HUES64 (cell line): ENCODE data around the gene ASPSCR1.

ENCODE experiments used
- H3K27ac ChIP-seq: 2 replicates; pipeline ENCODE4 v1.7.0; 2013; ENCODE audit warnings: low read depth, low read length, inconsistent platforms
- H3K27me3 ChIP-seq: 2 replicates; pipeline ENCODE4 v1.6.1; 2013; ENCODE audit warnings: mild to moderate bottlenecking, low read length; ENCODE audit not compliant: insufficient read depth
- H3K36me3 ChIP-seq: 2 replicates; pipeline ENCODE4 v1.6.1; 2013; ENCODE audit warnings: mild to moderate bottlenecking, low read length; ENCODE audit not compliant: insufficient read depth
- H3K4me1 ChIP-seq: 2 replicates; pipeline ENCODE4 v1.6.1; 2013; ENCODE audit warnings: mild to moderate bottlenecking, low read length, moderate library complexity; ENCODE audit not compliant: insufficient read depth
- H3K4me3 ChIP-seq: 2 replicates; pipeline ENCODE4 v1.5.1; 2013; ENCODE audit warnings: mild to moderate bottlenecking, low read length, moderate library complexity
- H3K9ac ChIP-seq: 2 replicates; pipeline ENCODE4 v1.6.1; 2013; ENCODE audit warnings: mild to moderate bottlenecking, low read depth, low read length
- H3K9me3 ChIP-seq: 2 replicates; pipeline ENCODE4 v1.6.1; 2013; ENCODE audit warnings: low read depth, low read length; ENCODE audit not compliant: insufficient read depth
- WGBS: fragments of 150-250, 120-280 bp; methylation state at CpG from one replicate; pipeline ENCODE4 v1.1.7; 2013; ENCODE audit warnings: missing lambda C conversion rate; 5-methylcytosine and 5-hydroxymethylcytosine counted together

ASPSCR1 gene

DNA sequence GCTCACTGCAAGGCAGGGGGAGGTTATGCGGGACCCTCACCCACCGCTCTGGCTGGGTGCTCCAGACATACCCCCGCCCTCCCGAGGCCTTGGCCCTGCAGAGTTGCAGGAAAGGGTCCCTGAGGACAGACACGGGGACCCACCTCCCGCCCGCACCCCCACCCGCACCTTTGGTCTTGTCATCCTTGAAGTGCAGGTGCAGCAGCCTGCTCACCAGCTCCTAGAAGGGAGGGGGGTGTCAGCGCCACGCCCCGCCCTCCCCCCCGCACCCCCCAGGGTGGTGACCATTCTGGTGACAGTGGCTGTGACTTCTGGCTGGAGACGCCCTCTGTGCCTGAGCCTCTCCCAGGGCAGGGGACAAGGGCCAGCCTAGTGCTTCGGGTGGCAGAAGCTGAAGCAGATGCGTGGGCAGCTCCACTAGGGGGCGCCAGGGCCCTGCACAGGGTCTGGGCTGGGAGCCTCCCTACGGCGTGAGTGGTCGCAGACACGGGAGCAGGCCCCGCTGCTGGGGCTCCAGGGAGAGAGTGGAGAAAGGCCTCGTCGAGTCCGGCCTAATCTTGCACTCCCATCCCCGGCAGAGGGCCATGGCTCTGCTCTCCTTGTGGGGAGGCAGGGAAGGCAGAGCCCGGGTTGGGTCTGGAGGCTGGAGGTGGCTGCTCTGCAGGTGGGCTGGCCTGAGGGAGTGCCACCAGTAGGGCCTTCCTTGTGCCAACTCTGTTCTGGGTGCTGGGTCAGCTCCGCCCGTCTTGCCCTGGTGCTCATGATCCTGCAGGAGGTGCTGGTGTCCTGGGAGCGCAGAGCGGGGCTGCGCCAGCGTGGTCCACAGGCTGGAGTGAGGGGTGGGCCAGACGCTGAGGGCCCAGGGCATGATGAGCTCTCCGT, 42.5 kb downstream of the ASPSCR1 start:
- no peak overlapping the region for H3K4me3 ChIP-seq
- no peaks in the 10 kb centered on the region for H3K9me3 ChIP-seq
- 0 out of 2 replicates have a peak, but pooled peaks cover 6% of the 10 kb centered on the region for H3K27me3 ChIP-seq
- 70% methylated on average over 34 of the region's 34 CpGs for WGBS
- H3K27ac ChIP-seq: no peak overlapping the region
- H3K4me1 ChIP-seq: peaks cover 6% of the 10 kb centered on the region; the same call in 1 of the 2 replicates
- H3K36me3 ChIP-seq: peaks cover 7% of the 10 kb centered on the region; the same call in 1 of the 2 replicates
- H3K9ac ChIP-seq: no peak overlapping the region

DNA sequence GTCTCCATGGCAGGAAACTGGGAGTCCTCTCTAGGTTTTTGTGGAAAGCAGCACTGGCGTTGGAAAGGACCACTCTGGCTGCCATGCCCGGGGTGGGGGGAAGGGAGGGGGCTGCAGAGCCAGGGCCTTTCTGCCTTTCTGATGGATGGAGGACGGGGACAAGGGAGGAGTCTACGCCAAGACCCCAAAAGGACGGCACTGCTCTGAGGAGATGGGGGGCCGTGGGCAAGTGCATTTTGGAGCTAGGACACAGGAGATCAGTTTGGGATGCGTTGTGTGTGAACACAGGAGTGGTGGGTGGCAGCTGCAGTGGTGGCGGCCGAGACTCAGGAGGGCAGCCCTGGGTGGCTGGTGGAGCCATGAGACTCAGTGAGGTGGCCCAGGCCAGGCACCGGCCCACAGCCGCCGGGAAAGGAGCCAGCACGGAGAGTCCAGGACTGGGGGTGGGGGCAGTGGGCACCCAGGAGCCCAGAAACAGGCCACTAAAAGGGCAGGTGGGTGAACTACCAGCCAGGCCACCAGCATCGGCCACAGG, 43.2 kb downstream of the ASPSCR1 start:
- 89% methylated on average over 14 of the region's 14 CpGs for WGBS
- H3K4me3 ChIP-seq: no peak overlapping the region

DNA sequence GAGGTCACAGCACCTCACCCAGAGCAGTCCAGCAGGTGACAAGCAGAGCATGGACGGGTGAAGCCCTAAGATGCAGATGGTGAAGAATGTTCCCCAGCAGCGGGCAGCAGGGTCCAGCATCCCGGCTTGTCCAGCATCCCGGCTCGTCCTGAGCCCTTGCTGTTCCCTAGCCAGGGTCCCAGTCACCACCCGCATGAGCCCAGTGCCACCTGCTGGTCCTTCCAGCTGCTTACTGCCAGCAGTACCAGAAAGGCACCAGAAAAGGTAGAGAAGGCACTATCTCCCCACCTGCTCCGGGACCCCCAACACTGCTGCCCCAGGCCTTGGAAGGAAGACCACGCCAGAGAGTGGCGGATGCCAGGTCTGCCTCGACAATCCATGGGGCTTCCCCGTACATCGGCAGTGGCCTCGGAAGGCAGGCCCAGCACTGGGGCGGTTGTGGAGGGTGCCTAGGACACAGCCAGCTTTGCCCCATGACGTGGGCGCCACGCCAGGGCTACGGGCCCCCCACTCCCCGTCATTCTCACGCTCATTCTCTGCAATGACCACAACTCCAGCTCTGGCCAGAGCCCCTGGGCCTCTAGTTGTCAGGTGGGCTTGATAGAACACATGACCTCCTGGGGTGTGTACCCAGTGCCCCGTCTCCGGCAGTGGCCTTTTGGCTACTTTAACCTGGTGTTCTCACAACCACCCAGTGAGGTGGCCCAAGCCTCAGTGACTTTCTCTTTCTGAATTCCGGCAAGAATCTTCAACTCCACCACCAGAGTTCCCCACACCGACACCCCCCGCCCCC, 43.9 kb downstream of the ASPSCR1 start:
- Histone ChIP-seq H3K36me3 (peaks cover 7% of the 10 kb centered on the region; the same call in 1 of the 2 replicates), H3K4me3 (peak overlapping the region; percentile 97), H3K9me3 (no peaks in the 10 kb centered on the region), H3K27ac (no peak overlapping the region), H3K27me3 (0 out of 2 replicates have a peak, but pooled peaks cover 6% of the 10 kb centered on the region), H3K4me1 (peaks cover 6% of the 10 kb centered on the region; the same call in 1 of the 2 replicates), H3K9ac (peak overlapping the region; percentile 90; the same call in 1 of the 2 replicates)
- WGBS: 86% methylated on average over 25 of the region's 25 CpGs

More for the DNA sequence above, 43.2 kb downstream of the ASPSCR1 start:
- peaks cover 7% of the 10 kb centered on the region; the same call in 1 of the 2 replicates for H3K36me3 ChIP-seq
- no peak overlapping the region for H3K9ac ChIP-seq
- H3K4me1 ChIP-seq: peaks cover 6% of the 10 kb centered on the region; the same call in 1 of the 2 replicates
- H3K9me3 ChIP-seq: no peaks in the 10 kb centered on the region
- H3K27me3 ChIP-seq: 0 out of 2 replicates have a peak, but pooled peaks cover 6% of the 10 kb centered on the region
- H3K27ac ChIP-seq: no peak overlapping the region

DNA sequence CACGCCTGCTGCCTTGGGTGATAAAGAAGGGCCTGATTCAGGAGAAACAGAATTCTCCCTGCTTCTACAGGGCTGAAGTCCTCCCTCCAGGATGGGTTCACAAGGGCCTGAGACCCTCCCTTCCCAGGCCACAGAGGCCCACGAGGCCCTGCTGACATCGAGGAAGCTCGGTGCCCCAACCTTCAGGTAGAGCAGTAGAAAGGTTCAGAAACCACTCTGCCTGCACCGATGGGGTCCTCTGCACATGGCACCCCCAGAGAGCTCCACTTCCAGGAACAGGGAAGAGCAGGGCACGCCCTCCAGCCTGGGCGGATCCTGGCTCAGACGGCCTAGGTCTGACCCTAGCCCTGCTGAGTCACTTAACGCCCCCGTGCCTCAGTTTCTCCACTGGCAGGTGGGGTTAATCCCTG, 44.5 kb downstream of the ASPSCR1 start:
- WGBS: 21% methylated on average over 10 of the region's 10 CpGs
- H3K27ac ChIP-seq: no peak overlapping the region

DNA sequence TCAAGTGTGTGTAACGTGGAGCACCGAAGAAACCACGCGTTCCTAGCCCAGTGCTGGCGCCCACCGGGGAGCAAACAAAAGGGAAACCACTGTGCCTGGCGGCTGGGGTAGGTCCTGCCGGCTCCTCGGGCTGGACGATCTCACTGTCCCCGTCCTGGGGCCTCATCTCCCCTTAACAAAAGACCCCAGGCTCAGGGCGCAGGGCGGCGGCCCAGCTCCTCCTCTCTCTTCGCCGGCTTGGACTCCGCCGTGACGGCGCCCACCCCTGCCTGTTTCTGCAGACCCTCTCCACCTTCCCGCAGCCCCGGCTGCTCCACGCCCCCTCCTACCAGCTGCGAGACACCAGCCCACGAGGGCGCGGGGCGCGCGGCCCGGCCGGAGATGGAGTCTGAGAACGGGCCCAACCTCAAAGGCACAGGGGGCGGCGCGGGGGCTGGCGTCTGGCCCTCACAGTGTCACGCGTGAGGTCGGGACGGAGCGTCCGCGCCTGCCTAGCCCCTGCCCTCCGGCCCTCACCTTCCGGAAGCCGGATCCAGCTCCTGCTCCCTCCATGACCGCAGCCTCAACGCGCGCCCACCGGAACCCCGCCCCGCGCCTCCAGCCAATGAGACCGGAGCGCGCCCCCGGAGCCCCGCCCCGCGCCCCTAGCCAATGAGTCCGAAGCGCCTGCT, 45.0 kb downstream of the ASPSCR1 start, which contains the start of gene CENPX:
Gene CENPX (minus strand): TSS at position 569 of the 671 bp plus-strand sequence. CDS start 17 bp downstream, at position 552.
- H3K4me3 ChIP-seq: peak within 1 kb of the TSS; percentile 97
- H3K27ac ChIP-seq: peak within 1 kb of the TSS; percentile 58; the same call in 1 of the 2 replicates
- no peaks in the 10 kb centered on the region for H3K9me3 ChIP-seq
- WGBS: under 1% methylated on average over 64 of the region's 64 CpGs
- H3K27me3 ChIP-seq: 0 out of 2 replicates have a peak, but pooled peaks cover 6% of the 10 kb centered on the region
- H3K4me1 ChIP-seq: peaks cover 6% of the 10 kb centered on the region; the same call in 1 of the 2 replicates
- H3K36me3 ChIP-seq: peaks cover 7% of the 10 kb centered on the region; the same call in 1 of the 2 replicates
- peak within 1 kb of the TSS; percentile 90 for H3K9ac ChIP-seq

More for the DNA sequence above, 44.5 kb downstream of the ASPSCR1 start:
- Histone ChIP-seq H3K9me3 (no peaks in the 10 kb centered on the region), H3K4me1 (peaks cover 6% of the 10 kb centered on the region; the same call in 1 of the 2 replicates), H3K9ac (peak overlapping the region; percentile 90), H3K27me3 (0 out of 2 replicates have a peak, but pooled peaks cover 6% of the 10 kb centered on the region), H3K4me3 (peak overlapping the region; percentile 97), H3K36me3 (peaks cover 7% of the 10 kb centered on the region; the same call in 1 of the 2 replicates)

DNA sequence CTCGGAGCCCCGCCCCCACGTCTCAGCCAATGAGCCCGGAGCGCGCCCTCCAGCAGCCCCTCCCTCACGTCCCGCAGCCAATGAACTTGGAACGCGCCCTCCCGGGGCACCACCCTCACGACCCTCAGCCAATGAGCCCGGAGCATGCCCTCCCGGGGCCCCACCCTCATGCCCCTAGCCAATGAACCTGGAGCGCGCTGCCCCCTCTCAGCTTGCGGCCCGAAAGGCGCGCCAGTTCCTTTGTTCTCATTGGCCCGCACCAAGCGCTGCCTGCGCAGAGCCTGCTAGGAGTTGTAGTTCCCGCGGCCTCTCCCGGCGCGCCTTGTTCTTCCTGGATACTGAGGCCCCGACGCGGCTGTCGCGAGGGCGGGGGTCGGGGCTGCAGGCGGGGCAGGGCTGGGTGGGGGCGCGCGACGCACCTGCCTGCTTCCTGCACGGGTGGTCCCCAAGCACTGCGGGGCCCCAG, 45.6 kb downstream of the ASPSCR1 start, which contains the start of gene LRRC45:
Gene LRRC45 (plus strand): TSS at position 325 of the 466 bp plus-strand sequence. CDS start 339 bp downstream, outside the sequence.
- Histone ChIP-seq H3K27me3 (0 out of 2 replicates have a peak, but pooled peaks cover 6% of the 10 kb centered on the region), H3K4me1 (peaks cover 6% of the 10 kb centered on the region; the same call in 1 of the 2 replicates), H3K9me3 (no peaks in the 10 kb centered on the region), H3K36me3 (peaks cover 7% of the 10 kb centered on the region; the same call in 1 of the 2 replicates), H3K9ac (peak within 1 kb of the TSS; percentile 90), H3K4me3 (peak within 1 kb of the TSS; percentile 97), H3K27ac (peak within 1 kb of the TSS; percentile 58; the same call in 1 of the 2 replicates)
- under 1% methylated on average over 42 of the region's 42 CpGs for WGBS

DNA sequence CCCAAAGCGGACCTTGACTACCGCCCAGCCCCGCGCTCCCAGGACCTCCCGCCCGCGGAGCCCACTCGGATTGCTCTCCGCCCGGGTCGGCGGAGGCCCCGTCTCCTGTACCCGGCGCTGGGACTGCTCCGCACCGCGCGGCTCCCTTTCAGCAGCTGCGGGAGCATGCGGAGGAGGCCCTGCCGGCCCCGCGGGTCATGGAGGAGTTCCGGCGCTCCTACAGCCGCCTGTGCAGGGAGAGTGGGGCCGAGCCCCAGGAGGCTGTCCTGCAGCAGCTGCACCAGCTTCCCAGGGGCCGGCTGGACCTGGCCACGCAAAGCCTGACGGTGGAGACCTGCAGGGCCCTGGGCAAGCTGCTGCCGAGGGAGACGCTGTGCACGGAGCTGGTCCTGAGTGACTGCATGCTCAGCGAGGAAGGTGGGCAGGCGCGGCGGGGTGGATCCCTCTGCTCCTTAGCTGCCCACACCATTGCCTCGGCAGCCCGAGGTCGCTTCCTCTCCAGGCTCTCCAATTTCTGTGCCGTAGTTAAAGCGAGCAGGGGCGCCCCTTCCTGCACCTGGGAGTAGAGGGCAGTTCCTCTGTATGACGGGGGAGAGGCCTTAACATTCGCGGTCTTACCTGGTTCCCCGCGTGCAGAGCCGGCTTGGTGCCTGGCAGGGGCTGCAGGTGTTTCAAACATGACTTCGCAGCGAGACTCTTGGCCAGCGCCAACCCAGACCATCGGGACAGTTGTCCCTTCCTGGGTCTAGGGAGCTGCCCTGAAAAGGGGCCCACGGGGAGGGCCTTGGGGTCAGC, 46.2 kb downstream of the ASPSCR1 start:
- 0 out of 2 replicates have a peak, but pooled peaks cover 6% of the 10 kb centered on the region for H3K27me3 ChIP-seq
- peak overlapping the region; percentile 82 for H3K4me3 ChIP-seq
- 12% methylated on average over 55 of the region's 55 CpGs for WGBS
- H3K4me1 ChIP-seq: peaks cover 6% of the 10 kb centered on the region; the same call in 1 of the 2 replicates
- H3K27ac ChIP-seq: no peak overlapping the region
- peaks cover 7% of the 10 kb centered on the region; the same call in 1 of the 2 replicates for H3K36me3 ChIP-seq
- no peaks in the 10 kb centered on the region for H3K9me3 ChIP-seq
- peak overlapping the region; percentile 79 for H3K9ac ChIP-seq

DNA sequence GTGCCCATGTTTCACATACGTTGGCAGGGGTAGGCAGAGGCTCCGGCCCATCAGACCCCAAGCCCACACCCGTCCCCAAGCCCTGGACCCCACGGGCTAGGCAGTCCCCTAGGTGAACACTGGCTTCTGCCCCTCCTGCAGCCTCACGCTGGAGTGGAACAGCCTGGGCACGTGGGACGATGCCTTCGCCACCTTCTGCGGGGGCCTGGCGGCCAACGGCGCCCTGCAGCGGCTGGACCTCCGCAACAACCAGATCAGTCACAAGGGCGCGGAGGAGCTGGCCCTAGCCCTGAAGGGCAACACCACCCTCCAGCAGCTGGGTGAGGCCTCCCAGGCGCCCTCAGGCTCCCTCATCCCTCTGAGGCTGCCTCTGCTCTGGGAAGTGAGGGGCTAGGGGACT, 47.4 kb downstream of the ASPSCR1 start:
- H3K4me3 ChIP-seq: no peak overlapping the region
- H3K27me3 ChIP-seq: 0 out of 2 replicates have a peak, but pooled peaks cover 6% of the 10 kb centered on the region
- 92% methylated on average over 17 of the region's 17 CpGs for WGBS
- no peak overlapping the region for H3K27ac ChIP-seq
- H3K4me1 ChIP-seq: peaks cover 6% of the 10 kb centered on the region; the same call in 1 of the 2 replicates
- H3K9ac ChIP-seq: no peak overlapping the region; the same call in 1 of the 2 replicates
- H3K9me3 ChIP-seq: no peaks in the 10 kb centered on the region
- no peaks in the 10 kb centered on the region for H3K36me3 ChIP-seq

DNA sequence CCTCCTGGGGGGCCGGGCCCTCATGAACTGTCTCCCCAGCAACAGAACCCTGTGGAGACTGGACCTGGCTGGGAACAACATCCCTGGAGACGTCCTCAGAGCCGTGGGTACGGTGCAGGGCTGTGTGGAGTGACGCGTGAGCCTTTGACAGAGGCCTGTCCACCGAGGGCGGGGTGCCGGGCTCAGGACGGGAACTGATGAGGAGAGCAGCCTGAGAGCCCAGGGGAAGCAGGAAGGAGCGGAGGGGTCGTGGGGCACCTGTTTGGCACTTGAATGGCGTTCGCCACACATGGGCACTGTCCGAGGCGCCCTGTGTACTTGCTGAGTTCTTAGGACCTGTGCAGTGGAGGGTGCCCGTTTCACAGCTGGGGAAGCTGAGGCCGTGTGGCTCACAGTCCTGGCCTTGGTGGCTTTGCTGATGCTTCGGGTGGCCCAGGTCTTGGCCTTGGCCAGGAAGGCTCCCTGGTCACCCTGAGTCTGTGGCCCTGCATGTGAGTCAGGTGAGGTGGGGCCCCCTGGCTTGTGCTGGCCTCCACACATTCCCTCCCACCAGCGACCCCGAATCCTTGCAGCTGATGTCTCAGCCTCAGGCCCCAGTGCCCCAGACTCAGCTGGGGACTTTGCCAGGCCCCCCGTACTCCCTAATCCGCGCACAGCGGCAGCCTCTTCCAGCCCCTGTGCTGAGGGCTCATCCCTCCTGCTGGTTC, 48.1 kb downstream of the ASPSCR1 start:
- Histone ChIP-seq H3K36me3 (no peaks in the 10 kb centered on the region), H3K4me1 (peaks cover 6% of the 10 kb centered on the region; the same call in 1 of the 2 replicates), H3K9me3 (no peaks in the 10 kb centered on the region), H3K27ac (no peak overlapping the region), H3K9ac (no peak overlapping the region), H3K27me3 (0 out of 2 replicates have a peak, but pooled peaks cover 6% of the 10 kb centered on the region), H3K4me3 (no peak overlapping the region)
- WGBS: 93% methylated on average over 25 of the region's 25 CpGs
